Measurements from ENCODE around the gene CTCFL. TPM values are rescaled to one million over a fixed set of nuclear protein-coding genes. Genes with fewer than 3 reads are reported as not detected.

The CTCFL gene
- total RNA-seq, 1 experiment from 2014 or later, result not detected

- Mint-ChIP-seq H3K4me1 (ENCODE audit: low read depth, unreplicated experiment) (no peaks in the 10 kb centered on the region), H3K36me3 (ENCODE audit: insufficient read depth, unreplicated experiment) (no peaks in the 10 kb centered on the region), H3K4me3 (ENCODE audit: low read depth, unreplicated experiment) (no peak overlapping the region), H3K27me3 (ENCODE audit: unreplicated experiment) (peaks cover 89% of the 10 kb centered on the region), H3K27ac (ENCODE audit: unreplicated experiment) (no peak overlapping the region), H3K9me3 (ENCODE audit: low read depth, unreplicated experiment) (no peaks in the 10 kb centered on the region)
- TF ChIP-seq CTCF (IDR thresholded peaks at IDR 0.05; ENCODE audit: unreplicated experiment), result no peak
- no peak for DNase-seq
- CTCF ChIA-PET, result interaction anchor here (0.5 to 0.7 kb wide), 2 partner anchors 9 to 42 kb away, joined by 3 read pairs; no protein-coding TSS in a partner anchor
- intact Hi-C loops (cut with micrococcal nuclease; ENCODE audit: unreplicated experiment), result no loop called here
- no TSS peak for BruUV-seq (replicated peaks)
Measured at GRCh38 chr20:57532104-57532503, 7.2 kb upstream of the CTCFL start.

GRCh38 chr20:57530327-57530981, 5.5 kb upstream of the CTCFL start:
- CTCF ChIA-PET, result interaction anchor here (0.6 kb wide), 1 partner anchor 1255 kb away, joined by 4 read pairs; no protein-coding TSS in a partner anchor

GRCh38 chr20:57529810-57530209, 4.9 kb upstream of the CTCFL start:
- no peaks in the 10 kb centered on the region for H3K4me1 Mint-ChIP-seq (ENCODE audit: low read depth, unreplicated experiment)
- intact Hi-C loops (cut with micrococcal nuclease; ENCODE audit: unreplicated experiment), result no loop called here
- H3K27me3 Mint-ChIP-seq (ENCODE audit: unreplicated experiment), result peaks cover 75% of the 10 kb centered on the region
- DNase-seq, result no peak
- BruUV-seq (replicated peaks), result no TSS peak
- H3K4me3 Mint-ChIP-seq (ENCODE audit: low read depth, unreplicated experiment), result no peak overlapping the region
- H3K36me3 Mint-ChIP-seq (ENCODE audit: insufficient read depth, unreplicated experiment), result no peaks in the 10 kb centered on the region
- no peak for TF ChIP-seq CTCF (IDR thresholded peaks at IDR 0.05; ENCODE audit: unreplicated experiment)
- H3K27ac Mint-ChIP-seq (ENCODE audit: unreplicated experiment), result no peak overlapping the region
- no peaks in the 10 kb centered on the region for H3K9me3 Mint-ChIP-seq (ENCODE audit: low read depth, unreplicated experiment)
- CTCF ChIA-PET, result no interaction called here

More at GRCh38 chr20:57530327-57530981, 5.5 kb upstream of the CTCFL start:
- intact Hi-C loops (cut with micrococcal nuclease; ENCODE audit: unreplicated experiment), result no loop called here
- peaks cover 81% of the 10 kb centered on the region for H3K27me3 Mint-ChIP-seq (ENCODE audit: unreplicated experiment)
- no peak overlapping the region for H3K27ac Mint-ChIP-seq (ENCODE audit: unreplicated experiment)
- no peaks in the 10 kb centered on the region for H3K36me3 Mint-ChIP-seq (ENCODE audit: insufficient read depth, unreplicated experiment)
- no peak overlapping the region for H3K4me3 Mint-ChIP-seq (ENCODE audit: low read depth, unreplicated experiment)
- H3K4me1 Mint-ChIP-seq (ENCODE audit: low read depth, unreplicated experiment), result no peaks in the 10 kb centered on the region
- H3K9me3 Mint-ChIP-seq (ENCODE audit: low read depth, unreplicated experiment), result no peaks in the 10 kb centered on the region
- no TSS peak for BruUV-seq (replicated peaks)
- TF ChIP-seq CTCF (IDR thresholded peaks at IDR 0.05; ENCODE audit: unreplicated experiment), result no peak
- no peak for DNase-seq

- Mint-ChIP-seq H3K4me1 (ENCODE audit: low read depth, unreplicated experiment) (no peaks in the 10 kb centered on the region), H3K4me3 (ENCODE audit: low read depth, unreplicated experiment) (no peak overlapping the region), H3K27ac (ENCODE audit: unreplicated experiment) (no peak overlapping the region), H3K9me3 (ENCODE audit: low read depth, unreplicated experiment) (no peaks in the 10 kb centered on the region), H3K36me3 (ENCODE audit: insufficient read depth, unreplicated experiment) (no peaks in the 10 kb centered on the region), H3K27me3 (ENCODE audit: unreplicated experiment) (peaks cover 72% of the 10 kb centered on the region)
- no peak for DNase-seq
- BruUV-seq (replicated peaks), result no TSS peak
- TF ChIP-seq CTCF (IDR thresholded peaks at IDR 0.05; ENCODE audit: unreplicated experiment), result no peak
- intact Hi-C loops (cut with micrococcal nuclease; ENCODE audit: unreplicated experiment), result no loop called here
- CTCF ChIA-PET, result no interaction called here
Measured at GRCh38 chr20:57529160-57529585, 4.2 kb upstream of the CTCFL start.

Measured in Calu3 (cell line).